ENCODE measurements around the gene TIMM8A.

TIMM8A gene

GRCh38 chrX:101385026-101385684, 36.6 kb upstream of the TIMM8A start:
- no peak overlapping the region for H3K4me3 ChIP-seq (ENCODE audit: low read length)
- peaks cover 15% of the 10 kb centered on the region for H3K4me1 ChIP-seq (ENCODE audit: control insufficient read depth, low read depth, low read length)
- no peaks in the 10 kb centered on the region for H3K36me3 ChIP-seq (ENCODE audit: control insufficient read depth, low read depth, low read length)
- no peaks in the 10 kb centered on the region for H3K9me3 ChIP-seq (ENCODE audit: control insufficient read depth, low read depth, low read length)
- H3K27ac ChIP-seq (ENCODE audit: low read length), result no peak overlapping the region
- no peaks in the 10 kb centered on the region for H3K27me3 ChIP-seq (ENCODE audit: control insufficient read depth, insufficient read depth, low read length)
- no peak overlapping the region for H3K9ac ChIP-seq (ENCODE audit: low read length)

DNA sequence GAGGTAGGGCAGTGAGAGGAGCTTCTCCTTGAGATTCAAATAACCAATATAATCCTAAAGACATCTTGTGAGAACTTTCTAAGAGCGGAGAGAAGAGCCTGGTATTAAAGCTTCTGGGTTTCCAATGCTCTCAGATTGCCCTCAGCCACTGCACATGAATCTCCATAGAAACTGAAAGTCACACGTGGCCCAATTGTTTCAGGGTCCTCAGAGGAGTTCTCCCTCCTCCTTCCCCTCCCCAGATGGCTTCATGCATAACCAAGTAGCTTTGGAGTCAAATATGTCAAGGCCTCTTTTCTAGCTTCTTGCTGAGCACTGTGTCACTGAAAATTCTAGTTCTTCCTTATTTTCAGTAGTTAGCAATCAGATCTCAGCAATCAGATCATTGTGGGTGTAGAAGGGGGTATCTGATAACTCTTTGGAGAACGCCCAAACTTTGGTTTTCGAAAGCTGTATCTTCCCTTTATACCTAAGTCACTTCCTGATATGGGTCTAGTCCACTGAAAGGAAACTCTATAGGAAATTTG, 35.2 kb upstream of the TIMM8A start:
- no peaks in the 10 kb centered on the region for H3K9me3 ChIP-seq (ENCODE audit: control insufficient read depth, low read depth, low read length)
- no peaks in the 10 kb centered on the region for H3K36me3 ChIP-seq (ENCODE audit: control insufficient read depth, low read depth, low read length)
- no peak overlapping the region for H3K9ac ChIP-seq (ENCODE audit: low read length)
- H3K27ac ChIP-seq (ENCODE audit: low read length), result no peak overlapping the region
- H3K4me3 ChIP-seq (ENCODE audit: low read length), result no peak overlapping the region
- H3K4me1 ChIP-seq (ENCODE audit: control insufficient read depth, low read depth, low read length), result peaks cover 10% of the 10 kb centered on the region
- H3K27me3 ChIP-seq (ENCODE audit: control insufficient read depth, insufficient read depth, low read length), result no peaks in the 10 kb centered on the region

GRCh38 chrX:101377547-101377946, 29.0 kb upstream of the TIMM8A start:
- Histone ChIP-seq H3K9me3 (ENCODE audit: control insufficient read depth, low read depth, low read length) (no peaks in the 10 kb centered on the region), H3K27ac (ENCODE audit: low read length) (no peak overlapping the region), H3K4me3 (ENCODE audit: low read length) (no peak overlapping the region), H3K4me1 (ENCODE audit: control insufficient read depth, low read depth, low read length) (peaks cover 2% of the 10 kb centered on the region), H3K36me3 (ENCODE audit: control insufficient read depth, low read depth, low read length) (no peaks in the 10 kb centered on the region), H3K9ac (ENCODE audit: low read length) (no peak overlapping the region), H3K27me3 (ENCODE audit: control insufficient read depth, insufficient read depth, low read length) (no peaks in the 10 kb centered on the region)

DNA sequence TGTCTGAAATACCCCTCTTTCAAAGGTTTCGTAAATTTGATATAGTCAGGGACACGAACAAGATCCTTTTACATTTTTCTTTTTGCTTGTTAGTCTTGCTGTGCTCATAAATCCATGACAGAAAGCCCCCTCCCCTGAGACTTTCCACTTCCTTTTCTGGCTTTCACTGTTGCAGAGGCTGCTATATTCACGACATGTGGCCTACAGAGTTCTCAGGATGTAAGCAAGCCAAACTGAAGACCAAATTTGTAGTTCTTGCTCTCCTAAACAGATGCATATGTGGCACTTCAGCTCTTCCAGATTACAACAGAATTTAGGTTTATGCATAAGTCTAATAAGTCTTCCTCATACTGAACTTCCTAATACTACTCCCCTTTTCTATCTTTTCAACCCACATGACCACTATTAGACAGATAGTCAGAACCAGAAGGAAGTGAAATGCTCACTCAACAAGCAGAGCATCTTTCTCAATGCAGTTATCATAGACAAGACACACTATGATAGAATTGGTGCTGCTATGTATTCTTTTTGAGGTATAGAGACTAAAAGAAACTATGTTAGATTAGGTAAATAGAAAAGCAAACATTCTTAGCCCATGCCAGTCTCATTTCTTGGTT, 22.5 kb upstream of the TIMM8A start:
- no peak overlapping the region for H3K4me3 ChIP-seq (ENCODE audit: low read length)
- no peaks in the 10 kb centered on the region for H3K9me3 ChIP-seq (ENCODE audit: control insufficient read depth, low read depth, low read length)
- H3K36me3 ChIP-seq (ENCODE audit: control insufficient read depth, low read depth, low read length), result no peaks in the 10 kb centered on the region
- no peak overlapping the region for H3K27ac ChIP-seq (ENCODE audit: low read length)
- H3K9ac ChIP-seq (ENCODE audit: low read length), result no peak overlapping the region
- H3K27me3 ChIP-seq (ENCODE audit: control insufficient read depth, insufficient read depth, low read length), result no peaks in the 10 kb centered on the region
- no peaks in the 10 kb centered on the region for H3K4me1 ChIP-seq (ENCODE audit: control insufficient read depth, low read depth, low read length)

- H3K36me3 ChIP-seq (ENCODE audit: control insufficient read depth, low read depth, low read length), result no peaks in the 10 kb centered on the region
- no peak overlapping the region for H3K27ac ChIP-seq (ENCODE audit: low read length)
- no peak overlapping the region for H3K9ac ChIP-seq (ENCODE audit: low read length)
- no peaks in the 10 kb centered on the region for H3K9me3 ChIP-seq (ENCODE audit: control insufficient read depth, low read depth, low read length)
- no peaks in the 10 kb centered on the region for H3K4me1 ChIP-seq (ENCODE audit: control insufficient read depth, low read depth, low read length)
- H3K4me3 ChIP-seq (ENCODE audit: low read length), result no peak overlapping the region
- no peaks in the 10 kb centered on the region for H3K27me3 ChIP-seq (ENCODE audit: control insufficient read depth, insufficient read depth, low read length)
These were observed 21.1 kb upstream of the TIMM8A start for GRCh38 chrX:101369687-101370086.

DNA sequence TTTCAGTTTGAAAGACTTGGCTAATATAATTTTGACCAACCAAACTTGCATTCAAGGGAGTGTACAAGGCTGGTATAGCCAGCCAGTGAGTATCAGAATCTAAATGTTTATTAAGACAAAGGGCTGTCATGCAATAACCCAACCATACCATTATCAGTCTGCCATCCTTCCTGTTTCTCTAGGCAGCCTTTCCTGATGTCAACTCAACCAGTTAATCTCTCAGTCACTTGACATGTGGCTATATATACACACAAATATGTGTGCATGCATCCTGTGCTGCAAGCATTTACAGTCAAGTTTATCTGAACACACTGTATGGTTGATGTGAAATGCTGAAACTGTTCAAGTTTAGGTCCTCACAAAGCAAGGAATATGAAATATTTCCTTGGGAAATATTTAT, 20.3 kb upstream of the TIMM8A start:
- Histone ChIP-seq H3K9me3 (ENCODE audit: control insufficient read depth, low read depth, low read length) (no peaks in the 10 kb centered on the region), H3K27me3 (ENCODE audit: control insufficient read depth, insufficient read depth, low read length) (no peaks in the 10 kb centered on the region), H3K36me3 (ENCODE audit: control insufficient read depth, low read depth, low read length) (no peaks in the 10 kb centered on the region), H3K4me1 (ENCODE audit: control insufficient read depth, low read depth, low read length) (no peaks in the 10 kb centered on the region), H3K9ac (ENCODE audit: low read length) (no peak overlapping the region), H3K4me3 (ENCODE audit: low read length) (no peak overlapping the region), H3K27ac (ENCODE audit: low read length) (no peak overlapping the region)

DNA sequence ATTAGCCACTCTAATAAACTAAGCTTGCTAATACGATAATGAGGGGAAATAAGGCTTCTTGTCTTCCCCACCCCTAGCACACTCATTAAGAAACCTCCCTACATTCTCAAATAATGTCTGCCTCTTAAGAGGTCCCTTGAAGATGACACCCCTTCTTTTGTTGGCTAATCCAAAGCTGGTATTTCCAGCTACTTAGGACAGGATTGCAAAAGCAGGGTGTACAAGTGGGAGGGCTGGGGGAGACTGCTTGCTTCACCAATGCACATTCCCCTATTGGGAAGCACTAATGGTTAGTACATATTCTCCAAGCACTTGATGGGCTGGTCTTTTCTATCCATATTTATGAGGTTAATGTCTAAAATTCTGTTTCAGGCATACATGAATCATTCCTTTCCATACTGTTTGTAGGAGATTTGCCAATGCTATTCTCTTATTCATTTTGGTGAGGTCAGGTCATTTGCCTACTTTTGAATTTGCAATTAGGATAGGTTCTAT, 16.8 kb upstream of the TIMM8A start:
- Histone ChIP-seq H3K9ac (ENCODE audit: low read length) (no peak overlapping the region), H3K4me3 (ENCODE audit: low read length) (no peak overlapping the region), H3K36me3 (ENCODE audit: control insufficient read depth, low read depth, low read length) (no peaks in the 10 kb centered on the region), H3K4me1 (ENCODE audit: control insufficient read depth, low read depth, low read length) (no peaks in the 10 kb centered on the region), H3K27me3 (ENCODE audit: control insufficient read depth, insufficient read depth, low read length) (no peaks in the 10 kb centered on the region), H3K9me3 (ENCODE audit: control insufficient read depth, low read depth, low read length) (no peaks in the 10 kb centered on the region), H3K27ac (ENCODE audit: low read length) (no peak overlapping the region)

GRCh38 chrX:101362757-101363156, 14.2 kb upstream of the TIMM8A start:
- Histone ChIP-seq H3K9ac (ENCODE audit: low read length) (no peak overlapping the region), H3K4me3 (ENCODE audit: low read length) (no peak overlapping the region), H3K27ac (ENCODE audit: low read length) (no peak overlapping the region), H3K27me3 (ENCODE audit: control insufficient read depth, insufficient read depth, low read length) (no peaks in the 10 kb centered on the region), H3K9me3 (ENCODE audit: control insufficient read depth, low read depth, low read length) (no peaks in the 10 kb centered on the region), H3K4me1 (ENCODE audit: control insufficient read depth, low read depth, low read length) (no peaks in the 10 kb centered on the region), H3K36me3 (ENCODE audit: control insufficient read depth, low read depth, low read length) (no peaks in the 10 kb centered on the region)

DNA sequence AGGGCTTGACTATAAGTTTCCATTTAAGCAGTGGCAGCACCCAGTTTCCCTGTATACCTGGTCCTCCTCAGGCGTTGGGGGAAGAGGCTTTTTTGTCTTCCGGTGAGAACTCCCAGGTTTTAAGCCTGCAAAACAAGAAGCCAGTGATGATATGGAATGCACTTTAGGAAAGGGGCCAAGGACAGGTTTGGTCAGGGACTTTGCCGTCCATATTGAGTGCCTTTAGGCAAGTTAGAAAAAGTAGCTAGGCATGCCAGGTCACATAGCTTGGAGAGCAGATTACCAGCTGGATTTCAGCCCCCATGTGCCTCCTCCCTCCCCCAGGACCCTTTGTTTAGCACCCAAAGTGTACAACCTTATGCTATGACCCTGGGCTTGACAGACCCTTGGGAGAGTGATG, 13.6 kb upstream of the TIMM8A start:
- no peaks in the 10 kb centered on the region for H3K27me3 ChIP-seq (ENCODE audit: control insufficient read depth, insufficient read depth, low read length)
- no peaks in the 10 kb centered on the region for H3K9me3 ChIP-seq (ENCODE audit: control insufficient read depth, low read depth, low read length)
- no peaks in the 10 kb centered on the region for H3K36me3 ChIP-seq (ENCODE audit: control insufficient read depth, low read depth, low read length)
- no peak overlapping the region for H3K27ac ChIP-seq (ENCODE audit: low read length)
- no peak overlapping the region for H3K9ac ChIP-seq (ENCODE audit: low read length)
- no peak overlapping the region for H3K4me3 ChIP-seq (ENCODE audit: low read length)
- no peaks in the 10 kb centered on the region for H3K4me1 ChIP-seq (ENCODE audit: control insufficient read depth, low read depth, low read length)

DNA sequence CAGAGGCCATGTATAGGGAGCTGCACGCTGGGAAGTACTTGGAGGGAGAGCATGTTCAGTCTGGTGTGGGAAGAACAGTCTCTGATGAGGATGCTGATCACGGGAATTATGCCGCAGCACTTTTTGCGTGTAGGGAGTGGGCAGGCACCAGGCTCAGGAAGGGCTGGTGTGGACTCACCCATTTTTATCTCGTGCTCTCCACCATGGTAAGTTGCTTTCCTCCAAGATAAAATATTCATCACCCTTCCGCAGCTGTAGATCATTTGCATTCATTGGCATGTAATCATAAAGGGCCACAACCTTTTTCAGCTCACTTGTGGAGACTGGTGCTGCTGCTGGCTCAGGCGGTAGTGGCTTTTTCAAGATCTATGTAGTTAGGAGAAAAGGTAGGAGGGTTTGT, 11.8 kb upstream of the TIMM8A start:
- Histone ChIP-seq H3K9me3 (ENCODE audit: control insufficient read depth, low read depth, low read length) (no peaks in the 10 kb centered on the region), H3K9ac (ENCODE audit: low read length) (no peak overlapping the region), H3K36me3 (ENCODE audit: control insufficient read depth, low read depth, low read length) (no peaks in the 10 kb centered on the region), H3K4me1 (ENCODE audit: control insufficient read depth, low read depth, low read length) (no peaks in the 10 kb centered on the region), H3K27me3 (ENCODE audit: control insufficient read depth, insufficient read depth, low read length) (no peaks in the 10 kb centered on the region), H3K4me3 (ENCODE audit: low read length) (no peak overlapping the region), H3K27ac (ENCODE audit: low read length) (no peak overlapping the region)

- H3K9me3 ChIP-seq (ENCODE audit: control insufficient read depth, low read depth, low read length), result no peaks in the 10 kb centered on the region
- H3K4me3 ChIP-seq (ENCODE audit: low read length), result no peak overlapping the region
- no peaks in the 10 kb centered on the region for H3K36me3 ChIP-seq (ENCODE audit: control insufficient read depth, low read depth, low read length)
- H3K4me1 ChIP-seq (ENCODE audit: control insufficient read depth, low read depth, low read length), result no peaks in the 10 kb centered on the region
- no peak overlapping the region for H3K9ac ChIP-seq (ENCODE audit: low read length)
- no peak overlapping the region for H3K27ac ChIP-seq (ENCODE audit: low read length)
- H3K27me3 ChIP-seq (ENCODE audit: control insufficient read depth, insufficient read depth, low read length), result no peaks in the 10 kb centered on the region
These were observed 11.4 kb upstream of the TIMM8A start for GRCh38 chrX:101359966-101360365.

All from iPS-18a (cell line).